ENCODE results near the gene CDK4.
A peak's percentile ranks its signal among the peaks of the same experiment; 100 is the strongest.
"Not testable (repeated sequence)": the region's sequence is repeated elsewhere in the genome, so short reads cannot be mapped to it uniquely, and the experiment has no call there.

The CDK4 gene

GRCh38 chr12:57751788-57752667 is at the start of gene CDK4:
Gene CDK4 (minus strand): TSS chr12:57752310. CDS start chr12:57751717, 593 bp downstream.
- DNase-seq, result peak; percentile 100

- DNase-seq, result no peak
These were observed 48.9 kb upstream of the CDK4 start for GRCh38 chr12:57800965-57801364.

- no peak for DNase-seq
These were observed 45.8 kb upstream of the CDK4 start for GRCh38 chr12:57797933-57798332.

- no peak for DNase-seq
These were observed 44.9 kb upstream of the CDK4 start for GRCh38 chr12:57796996-57797395.

GRCh38 chr12:57795354-57795753 is 43.2 kb upstream of the CDK4 start:
- DNase-seq, result no peak

GRCh38 chr12:57793920-57794319 is 41.8 kb upstream of the CDK4 start:
- DNase-seq, result no peak

GRCh38 chr12:57783861-57784260 is 31.8 kb upstream of the CDK4 start:
- no peak for DNase-seq

- DNase-seq, result no peak
These were observed 31.3 kb upstream of the CDK4 start for GRCh38 chr12:57783466-57783801.

GRCh38 chr12:57782608-57783465 is 30.7 kb upstream of the CDK4 start, which contains the start of gene TSFM:
Gene TSFM (plus strand): TSS chr12:57782787. CDS start chr12:57782802, 15 bp downstream.
- DNase-seq, result peak; percentile 98

GRCh38 chr12:57782243-57782607 is 30.1 kb upstream of the CDK4 start:
- peak; percentile 60 for DNase-seq

- no peak for DNase-seq
These were observed 29.7 kb upstream of the CDK4 start for GRCh38 chr12:57781801-57782200.

GRCh38 chr12:57781244-57781643 is 29.1 kb upstream of the CDK4 start:
- no peak for DNase-seq

- no peak for DNase-seq
These were observed 28.3 kb upstream of the CDK4 start for GRCh38 chr12:57780284-57780897.

- no peak for DNase-seq
These were observed 27.6 kb upstream of the CDK4 start for GRCh38 chr12:57779736-57780135.

GRCh38 chr12:57777911-57778310 is 25.8 kb upstream of the CDK4 start:
- DNase-seq, result no peak

- no peak for DNase-seq
These were observed 25.3 kb upstream of the CDK4 start for GRCh38 chr12:57777367-57777766.

- no peak for DNase-seq
These were observed 24.1 kb upstream of the CDK4 start for GRCh38 chr12:57776247-57776587.

GRCh38 chr12:57775563-57776246 is 23.6 kb upstream of the CDK4 start:
- no peak for DNase-seq

GRCh38 chr12:57775044-57775443 is 22.9 kb upstream of the CDK4 start:
- DNase-seq, result no peak

GRCh38 chr12:57774634-57775033 is 22.5 kb upstream of the CDK4 start:
- not testable (repeated sequence) for DNase-seq

GRCh38 chr12:57772429-57773322 is 20.6 kb upstream of the CDK4 start, which contains the start of gene EEF1AKMT3:
Gene EEF1AKMT3 (plus strand): TSS chr12:57772614. CDS start chr12:57772725, 111 bp downstream.
- DNase-seq, result peak; percentile 79

Data from NCI-H69 (cell line).